GM18520 (cell line): Measurements from ENCODE around the gene GABBR2.

Source experiments
- ATAC-seq: cut with Tn5 transposase; IDR thresholded peaks from one replicate; pipeline ENCODE4 v1.9.1; 2021; ENCODE audit not compliant: unreplicated experiment

Gene GABBR2

DNA sequence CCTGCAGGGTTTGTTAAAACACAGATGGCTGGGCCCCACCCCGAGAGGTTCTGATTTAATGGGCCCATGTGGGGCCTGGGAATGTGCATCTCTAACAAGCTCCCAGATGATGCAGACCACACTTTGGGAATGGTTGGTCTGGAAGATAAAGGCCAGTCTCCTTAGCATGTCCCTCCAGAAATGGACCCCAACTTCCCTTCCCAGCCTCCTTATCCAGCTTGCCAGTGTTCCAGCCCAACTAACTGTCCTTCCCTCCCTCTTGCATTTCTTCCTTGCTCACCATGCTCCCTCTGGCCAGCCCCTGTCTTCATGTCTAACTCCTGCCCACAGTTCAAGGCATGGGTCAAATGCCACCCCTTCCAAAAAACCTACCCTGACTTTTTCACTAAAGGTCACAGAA lies 257.2 kb downstream of the GABBR2 start:
- ATAC-seq = no peak

DNA sequence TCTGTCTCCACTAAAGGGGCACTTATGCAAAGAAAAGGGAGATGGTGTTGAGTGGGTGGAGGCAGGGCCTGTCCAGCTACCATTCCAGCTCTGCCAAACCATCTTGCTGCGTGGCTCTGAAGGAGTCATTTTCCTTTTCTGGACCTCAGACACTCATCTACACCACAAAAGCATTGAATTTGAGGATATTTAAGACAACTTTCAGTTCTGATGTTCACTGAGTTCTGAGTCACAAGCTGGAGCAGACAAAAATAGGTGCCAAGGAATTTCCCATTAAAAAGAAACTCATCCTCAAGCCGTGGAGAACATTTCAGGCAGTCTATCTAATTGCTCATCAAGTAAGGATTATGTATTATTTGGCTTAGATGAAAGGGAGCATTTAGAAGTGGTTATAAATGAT lies 258.2 kb downstream of the GABBR2 start:
- no peak for ATAC-seq

DNA sequence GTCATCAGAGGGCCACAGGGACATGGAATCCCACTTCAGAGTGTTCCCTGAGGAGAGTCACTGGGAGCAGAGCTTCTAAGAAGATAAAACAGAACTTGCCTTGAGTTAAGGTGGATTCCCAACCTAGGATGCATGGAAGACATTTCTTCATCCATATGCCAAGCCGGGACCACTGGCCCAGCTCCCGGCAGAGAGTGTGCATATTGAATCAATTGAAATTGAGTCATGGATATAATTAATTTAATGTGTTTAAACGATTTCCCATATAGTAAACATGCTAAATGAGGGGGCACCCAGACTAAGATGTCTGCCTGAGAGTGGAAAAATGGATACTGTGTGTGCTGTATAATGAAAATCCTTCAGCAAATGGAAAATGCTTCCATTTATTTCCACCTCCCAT lies 258.9 kb downstream of the GABBR2 start:
- no peak for ATAC-seq

DNA sequence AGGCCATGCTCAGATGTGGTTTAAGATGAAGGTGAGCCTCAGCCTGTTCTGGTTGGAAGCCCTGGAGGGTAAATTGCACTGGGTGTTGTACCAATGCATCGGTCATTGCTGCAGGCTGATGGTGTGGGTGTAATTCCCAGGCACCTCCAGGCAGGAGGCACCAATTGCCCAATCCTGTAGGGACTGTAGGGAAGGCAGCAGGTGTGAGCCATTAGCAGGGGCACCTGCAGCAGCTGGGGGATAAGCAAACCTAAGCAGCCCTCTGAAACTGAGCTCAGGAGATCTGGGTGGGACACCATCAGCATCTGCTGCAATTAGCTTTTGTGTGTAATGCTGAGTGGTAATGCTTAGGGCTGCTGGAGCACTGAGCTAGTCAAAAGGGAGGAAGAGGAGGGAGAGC lies 263.2 kb downstream of the GABBR2 start:
- no peak for ATAC-seq

DNA sequence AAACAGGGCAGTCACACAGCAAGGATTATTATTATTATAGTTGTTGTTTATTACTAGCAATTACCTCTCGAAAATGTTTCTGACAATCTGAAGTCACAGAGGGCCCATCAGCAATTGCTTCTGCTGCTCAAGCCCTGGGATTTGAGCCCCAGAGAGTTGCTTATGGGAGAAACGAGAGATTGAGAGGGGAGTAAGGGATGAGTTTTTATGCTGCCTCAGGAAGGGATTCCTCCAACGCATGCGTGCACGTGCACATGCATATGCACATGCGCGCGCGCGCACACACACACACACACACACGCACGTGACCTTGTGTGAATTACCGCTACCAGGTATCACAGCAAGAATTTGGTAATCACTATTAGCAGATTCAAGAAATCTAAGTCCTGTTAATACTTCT lies 264.1 kb downstream of the GABBR2 start:
- no peak for ATAC-seq

DNA sequence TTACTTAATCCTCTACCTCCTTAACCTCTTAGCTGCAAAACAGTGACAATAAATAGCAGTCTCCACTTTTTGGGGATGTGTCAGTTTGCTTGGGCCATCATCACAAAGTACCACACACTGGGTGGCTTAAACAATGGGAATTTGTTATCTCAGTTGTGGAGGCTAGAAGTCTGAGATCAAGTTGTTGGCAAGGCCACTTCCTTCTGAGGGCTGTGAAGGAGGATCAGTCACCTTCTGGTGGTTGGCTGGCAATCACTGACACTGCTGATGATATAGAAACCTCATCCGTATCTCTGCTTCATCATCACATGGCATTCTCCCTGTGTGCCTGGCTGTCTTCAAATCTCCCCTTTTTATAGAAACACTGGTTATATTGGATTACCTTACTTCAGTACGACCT lies 266.2 kb downstream of the GABBR2 start:
- no peak for ATAC-seq

DNA sequence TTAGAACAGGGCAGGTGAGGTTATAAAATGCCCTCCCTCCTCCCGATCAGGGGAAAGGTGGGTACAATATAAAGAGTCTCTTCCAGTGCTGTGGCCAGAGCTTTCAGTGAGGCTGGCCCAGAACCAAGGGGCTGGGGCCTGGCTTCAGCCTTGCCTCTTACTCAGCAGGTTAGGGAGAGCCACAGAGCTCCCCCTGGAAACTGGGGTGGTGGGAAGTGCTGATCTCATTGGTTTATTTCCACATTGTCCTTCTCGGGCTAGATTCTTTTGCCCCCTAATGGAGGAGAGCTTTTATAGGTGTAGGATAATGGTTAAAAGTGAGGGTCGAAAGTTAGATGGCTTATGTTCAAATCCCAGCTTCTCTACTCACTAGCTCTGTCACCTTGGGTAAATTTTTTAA lies 266.6 kb downstream of the GABBR2 start:
- no peak for ATAC-seq

DNA sequence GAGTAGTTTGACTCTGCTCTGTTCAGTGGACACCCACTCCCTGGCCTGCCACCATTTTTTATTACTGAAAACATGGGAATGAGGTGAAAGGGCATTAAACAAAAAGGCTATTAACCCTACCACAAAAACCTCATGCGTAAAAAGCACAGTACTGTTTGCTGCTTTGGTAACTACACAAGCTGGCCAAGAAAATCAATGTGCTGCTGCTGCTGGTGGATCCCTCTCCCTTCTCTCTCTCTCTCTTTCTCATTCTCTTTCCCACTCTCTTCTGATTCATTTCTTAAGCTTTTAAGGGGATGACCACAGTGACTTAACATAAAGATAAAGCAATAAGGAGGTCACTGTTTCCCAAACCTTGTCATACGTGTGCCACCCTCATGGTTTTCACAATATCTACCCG lies 270.1 kb downstream of the GABBR2 start:
- ATAC-seq = no peak

DNA sequence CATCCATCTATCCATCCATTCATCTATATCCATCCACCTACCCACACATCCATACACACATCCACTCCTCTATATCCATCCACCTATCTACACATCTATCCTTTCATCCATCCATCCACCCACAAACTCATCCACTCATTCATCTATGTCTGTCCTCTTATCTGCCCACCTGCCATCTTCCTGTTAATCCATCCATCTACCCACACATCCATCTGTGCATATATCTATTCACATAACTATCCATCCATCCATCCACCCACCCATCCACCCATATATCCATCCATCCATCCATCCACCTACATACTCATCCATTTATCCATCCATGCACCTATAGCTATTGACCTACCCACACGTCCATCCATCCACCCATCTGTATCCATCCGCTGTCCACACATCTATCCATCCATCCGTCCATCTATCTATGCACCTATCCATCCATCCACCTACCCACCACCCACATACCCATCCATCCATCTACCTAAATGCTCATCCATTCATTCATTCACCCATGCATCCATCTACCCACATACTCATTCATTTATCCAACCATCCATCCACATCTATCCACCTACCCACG lies 271.2 kb downstream of the GABBR2 start:
- ATAC-seq = no peak

DNA sequence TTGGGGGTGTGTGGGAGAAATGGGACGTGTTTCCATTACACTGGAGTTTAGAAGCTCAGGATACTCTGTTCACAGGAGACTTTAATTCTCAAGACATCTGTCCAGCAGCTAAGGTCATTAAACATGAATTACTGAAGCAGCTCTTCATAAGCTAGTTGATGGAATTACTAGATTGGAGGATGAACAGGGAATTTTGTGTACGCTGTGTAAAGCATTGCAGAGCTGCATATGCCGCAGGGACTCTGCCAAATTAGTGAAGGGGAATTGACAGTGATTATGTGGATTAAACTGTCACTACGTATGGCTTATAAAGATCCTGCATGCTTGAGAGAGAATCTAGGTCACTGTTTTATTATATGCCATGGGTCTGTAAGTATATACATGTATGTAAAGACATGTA lies 275.8 kb downstream of the GABBR2 start:
- ATAC-seq = no peak

DNA sequence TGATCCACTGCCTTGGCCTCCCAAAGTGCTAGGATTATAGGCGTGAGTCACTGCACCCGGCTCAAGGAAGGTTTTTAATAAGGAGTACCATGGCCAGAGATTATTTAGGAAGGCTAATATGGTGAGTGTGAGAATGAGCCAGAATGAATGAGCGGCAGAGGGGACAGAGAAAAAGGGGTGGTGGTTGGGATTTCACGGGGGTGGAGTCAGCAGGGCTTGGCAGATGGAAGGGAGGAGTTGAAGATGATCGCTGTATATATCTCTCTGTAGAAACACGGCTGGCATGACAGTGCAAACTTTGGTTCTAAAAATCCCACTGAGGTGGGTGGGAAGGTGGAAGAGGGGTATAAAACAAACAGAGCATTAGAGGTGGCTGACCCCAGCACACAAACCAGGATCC lies 276.6 kb downstream of the GABBR2 start:
- ATAC-seq = no peak

DNA sequence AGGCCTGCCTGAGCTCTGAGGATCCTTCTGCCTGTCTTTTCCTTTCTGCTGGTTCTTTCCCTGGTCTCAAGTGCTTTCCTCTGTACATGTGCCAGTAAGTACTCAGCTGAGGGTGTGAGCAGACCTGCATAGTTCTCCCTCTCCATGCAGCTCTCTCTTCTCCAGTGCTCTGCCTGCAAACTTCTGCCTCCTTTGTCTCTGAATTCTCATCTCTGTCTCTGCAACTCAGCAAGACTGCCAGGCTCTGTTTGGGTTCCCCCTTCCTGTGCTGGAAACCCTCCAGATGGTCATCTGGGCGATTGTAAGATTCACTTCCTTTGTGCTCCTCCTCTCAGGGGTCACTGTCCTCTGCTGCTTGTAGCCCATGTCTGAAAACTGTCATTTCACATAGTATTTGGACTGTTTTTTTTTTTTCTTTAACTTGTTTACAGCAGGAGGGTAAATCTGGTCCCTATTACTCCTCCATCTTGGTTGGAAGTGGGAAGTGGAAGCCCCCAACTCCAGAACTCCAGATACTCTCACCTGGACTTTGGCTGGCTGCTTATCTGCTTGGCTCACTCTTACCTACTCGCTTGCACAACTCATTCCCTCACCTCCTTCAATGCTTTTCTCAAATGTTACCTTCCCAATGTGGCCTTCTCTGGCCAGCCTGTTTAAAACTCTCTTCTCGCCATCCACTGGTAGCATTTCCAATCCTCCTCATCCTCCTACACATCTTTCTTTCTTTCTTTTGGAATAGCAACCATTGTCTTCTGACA lies 278.0 kb downstream of the GABBR2 start:
- ATAC-seq = no peak

DNA sequence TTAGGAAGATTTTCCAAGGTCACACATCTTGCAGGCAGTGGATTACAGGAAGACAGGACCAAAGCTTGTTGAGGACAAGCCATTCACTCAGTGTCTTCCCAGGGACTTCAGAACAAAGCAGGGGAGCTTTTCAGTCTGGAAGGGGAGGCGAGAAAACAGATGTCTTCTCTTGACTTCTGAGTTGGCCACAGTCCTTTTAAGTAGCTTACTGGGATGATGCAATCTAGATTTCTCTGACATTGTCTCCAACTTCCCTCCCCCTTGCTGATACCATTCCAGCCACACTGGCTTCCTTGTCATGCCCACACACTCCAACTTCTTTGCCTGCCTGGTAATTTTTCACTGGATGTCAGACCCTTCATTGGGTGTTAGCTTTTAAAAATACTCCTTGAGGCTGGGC lies 279.1 kb downstream of the GABBR2 start:
- ATAC-seq = no peak

DNA sequence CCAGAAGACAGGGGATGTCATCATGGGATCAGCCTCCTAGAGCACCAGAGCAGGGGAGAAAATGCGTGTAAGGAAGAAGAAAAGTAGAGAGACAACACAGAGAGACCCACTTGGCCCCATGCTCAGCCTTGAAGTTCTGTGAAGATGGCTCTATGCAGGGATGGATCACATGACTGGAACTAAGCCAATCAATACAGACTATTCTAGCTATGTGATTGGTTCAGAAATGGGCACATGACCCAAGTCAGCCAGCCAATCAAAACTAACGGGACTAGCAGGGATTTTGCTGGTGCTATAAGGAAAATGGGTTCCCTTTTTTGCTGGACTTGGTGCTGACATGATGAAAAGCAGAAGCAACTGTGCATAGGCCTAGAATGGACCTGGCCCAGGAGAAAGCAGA lies 280.3 kb downstream of the GABBR2 start:
- ATAC-seq = no peak

DNA sequence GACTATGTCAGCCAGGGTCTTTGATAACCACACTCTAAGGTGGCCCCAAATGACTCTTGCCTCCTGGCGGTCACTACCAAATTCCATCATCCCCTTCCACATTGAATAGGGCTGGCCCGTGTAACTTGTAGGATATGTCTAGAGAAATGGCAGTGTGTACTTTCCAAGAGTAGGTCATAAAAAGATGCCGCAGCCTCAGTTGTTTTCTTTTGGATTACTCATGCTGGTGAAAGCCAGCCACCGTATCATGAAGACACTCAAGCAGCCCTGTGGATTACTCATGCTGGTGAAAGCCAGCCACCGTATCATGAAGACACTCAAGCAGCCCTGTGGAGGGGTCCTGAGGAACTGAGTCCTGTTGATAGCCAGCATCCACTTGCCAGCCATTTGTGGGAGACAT lies 281.2 kb downstream of the GABBR2 start:
- no peak for ATAC-seq

DNA sequence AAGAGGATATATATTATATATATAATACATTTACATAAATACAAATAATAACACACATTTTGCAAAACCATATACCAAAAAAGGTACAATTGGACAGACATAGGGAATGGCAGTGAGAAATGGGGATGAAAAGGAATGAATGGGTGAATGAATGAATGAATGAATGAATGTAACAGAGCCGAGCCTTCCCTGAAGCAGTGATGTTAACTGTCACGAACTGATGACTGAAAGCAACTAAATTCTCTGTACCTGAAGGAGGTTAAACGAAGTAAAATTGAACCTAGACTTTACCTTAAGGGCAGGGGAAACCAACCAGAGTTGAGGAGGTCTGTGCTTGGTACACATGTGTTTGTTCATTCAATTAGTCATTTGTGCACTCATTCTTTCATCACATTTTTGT lies 283.7 kb downstream of the GABBR2 start:
- ATAC-seq = no peak

DNA sequence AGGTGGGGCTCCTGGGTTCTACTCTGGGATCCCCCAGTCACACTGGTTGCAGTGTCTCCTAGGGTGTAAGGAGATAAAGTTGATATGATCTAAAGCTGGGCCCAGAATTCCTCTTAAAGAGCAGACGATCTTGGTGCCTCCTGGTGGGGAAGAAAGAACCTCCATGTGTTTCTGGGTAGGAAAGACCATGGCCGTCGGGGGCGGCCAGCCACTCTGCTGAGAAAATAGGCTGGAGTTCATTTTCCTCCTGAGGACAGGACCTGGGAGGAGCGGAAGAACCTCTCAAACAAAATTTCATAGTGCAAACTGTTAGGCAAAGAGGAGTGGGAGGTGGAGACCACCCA lies 289.5 kb downstream of the GABBR2 start:
- no peak for ATAC-seq

DNA sequence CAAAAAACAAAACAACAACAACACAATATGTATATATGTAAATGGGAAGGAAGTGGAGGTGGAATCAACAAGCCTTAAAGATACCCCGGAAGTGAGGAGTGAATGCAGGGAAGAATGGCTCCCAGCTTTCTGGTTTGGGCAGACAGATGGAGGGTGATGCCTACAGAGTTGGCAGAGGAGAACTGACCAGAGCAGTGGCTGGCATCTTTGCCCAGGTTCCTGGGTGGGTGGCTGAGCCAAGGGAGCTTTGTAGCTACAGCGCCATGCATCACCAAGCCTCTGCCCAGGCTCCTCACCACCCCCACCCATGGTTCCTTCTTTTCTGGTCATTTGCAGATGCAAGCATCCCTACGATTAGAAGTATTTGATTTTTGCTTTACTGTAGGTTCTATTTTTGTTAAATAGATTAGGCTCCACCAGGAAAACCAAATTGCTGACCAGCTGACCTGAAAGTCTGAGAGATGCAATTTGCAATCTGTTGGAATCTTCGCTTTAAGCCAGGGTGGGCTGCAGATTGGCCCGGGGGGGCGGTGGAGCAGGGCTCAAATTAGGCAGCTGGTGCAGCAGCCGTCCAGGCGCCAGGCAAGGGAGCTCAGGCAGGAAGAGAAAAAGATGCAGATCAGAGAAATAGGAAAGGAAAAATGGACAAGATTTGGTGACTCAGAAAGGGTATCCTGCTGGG lies 290.0 kb downstream of the GABBR2 start:
- no peak for ATAC-seq

DNA sequence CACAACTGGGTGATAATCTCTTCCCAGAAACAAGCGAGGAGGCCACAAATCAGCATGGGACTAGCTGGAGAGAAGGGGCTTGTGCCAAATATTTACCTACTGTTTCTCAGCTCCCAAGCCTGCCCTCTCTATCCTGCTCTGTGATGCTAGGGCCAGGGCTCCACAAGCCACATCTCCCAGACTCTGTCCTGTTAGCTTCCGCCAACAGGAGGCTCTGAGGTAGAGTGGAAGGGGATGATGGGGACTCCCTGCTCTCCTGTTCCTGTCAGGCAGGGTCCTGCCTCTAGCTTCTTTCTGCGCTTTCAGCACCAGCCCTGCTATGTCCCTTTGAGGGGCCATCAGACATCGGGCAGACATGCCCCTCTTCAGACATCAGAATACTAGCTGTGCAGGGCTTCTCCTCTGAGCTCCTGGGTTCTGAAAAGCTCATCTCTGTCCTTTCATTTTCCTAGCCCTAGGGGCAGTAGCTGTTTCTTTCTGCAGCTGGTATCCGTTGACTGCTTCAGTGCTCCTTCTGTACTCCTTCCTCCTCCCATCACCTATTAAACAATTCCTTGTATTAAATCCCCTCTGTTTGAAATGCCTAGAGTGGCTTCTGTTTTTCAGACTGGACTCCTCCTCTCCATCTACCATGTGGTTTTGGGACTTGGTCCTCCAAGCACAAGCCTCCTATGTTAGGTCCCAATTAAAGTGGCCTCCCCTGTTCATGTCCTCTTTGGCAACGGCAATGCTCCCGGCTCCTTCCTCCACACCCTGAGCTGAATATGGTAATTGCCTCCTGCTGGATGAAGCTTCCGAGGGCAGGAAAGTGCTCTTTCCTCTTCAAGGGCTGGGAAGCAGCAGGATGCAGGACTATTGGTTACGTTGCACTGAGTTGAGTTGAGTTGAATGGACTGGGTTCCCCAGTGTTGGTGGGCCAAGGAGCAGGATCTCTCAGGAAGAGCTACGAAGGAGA lies 292.2 kb downstream of the GABBR2 start:
- ATAC-seq = no peak

DNA sequence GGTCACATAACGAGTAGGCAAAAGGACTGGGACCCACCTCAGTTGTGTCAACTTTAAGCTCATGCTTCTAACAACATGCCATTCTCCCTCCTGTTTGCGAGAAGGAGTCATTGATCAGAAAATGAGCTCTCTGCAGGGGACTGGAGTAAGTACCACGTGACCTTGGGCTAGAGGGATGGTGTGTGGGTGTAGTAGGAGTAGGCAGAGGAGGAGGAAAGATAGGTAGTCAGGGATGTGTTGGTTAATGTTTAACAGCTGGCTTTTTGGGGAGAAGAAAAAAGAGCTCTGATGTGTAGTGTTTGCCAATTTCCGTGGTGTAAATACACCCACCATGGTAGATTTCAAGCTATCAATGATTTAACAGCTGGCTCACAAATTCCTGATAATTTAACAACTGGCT lies 293.0 kb downstream of the GABBR2 start:
- no peak for ATAC-seq

DNA sequence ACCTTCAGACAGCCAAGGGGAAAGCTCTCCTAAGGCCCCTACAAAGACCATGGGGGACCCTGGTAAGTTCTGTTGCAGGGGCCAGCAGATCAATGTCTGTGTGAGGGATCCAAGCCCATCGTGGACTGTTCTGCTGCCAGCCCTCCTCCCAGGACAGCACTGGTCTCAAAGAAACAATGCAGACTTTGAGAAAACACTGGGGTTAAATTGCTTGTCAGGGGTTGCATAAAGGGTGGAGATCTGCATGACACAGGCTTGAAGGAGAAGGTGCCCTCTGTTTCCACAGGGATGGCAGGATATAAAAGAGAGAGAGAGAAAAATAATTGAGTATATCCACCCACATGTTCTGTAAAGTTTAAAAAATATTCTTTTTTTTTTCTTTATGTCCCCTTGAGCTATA lies 295.7 kb downstream of the GABBR2 start:
- ATAC-seq = no peak
